DOHH2 (cell line): ENCODE measurements around the gene CHRM4.

Experiments used
- CTCF ChIP-seq: fragments of 200-600 bp; sonication (generic); IDR thresholded peaks from one replicate; pipeline ENCODE4 v1.5.1; 2014; ENCODE audit warnings: antibody characterized with exemption, mild to moderate bottlenecking, low read depth, low read length; ENCODE audit not compliant: poor library complexity, severe bottlenecking
- EZH2phosphoT487 ChIP-seq: fragments of 200-600 bp; sonication (generic); IDR thresholded peaks from 2 replicates; pipeline ENCODE4 v1.6.1; 2017; ENCODE audit warnings: borderline replicate concordance, mild to moderate bottlenecking, antibody characterized with exemption, low read length, moderate library complexity, mixed read lengths

- TF ChIP-seq CTCF (no peak), EZH2phosphoT487 (no peak)
These were observed 12.6 kb downstream of the CHRM4 start for GRCh38 chr11:46378811-46379481.
